Suprapubic skin (tissue), 3 donors: ENCODE results near the gene RNLS.

ENCODE experiments used
- POLR2A ChIP-seq, 2 donors: fragments of 450-650 bp; IDR thresholded peaks; one replicate each; pipeline ENCODE4 v1.6.1; 2017; ENCODE audit warnings: antibody characterized with exemption in 2 of 2, mild to moderate bottlenecking in 2 of 2, moderate library complexity in 2 of 2
- TF ChIP-seq, protein P1 (sequence below), 2 donors: fragments of 200-600 bp in 1 of 2; fragments of 450-650 bp in 1 of 2; sonication (generic) in 1 of 2; IDR thresholded peaks; one replicate each; pipeline ENCODE4 v1.5.1; 2016 to 2019; ENCODE audit warnings: antibody characterized with exemption in 2 of 2, mild to moderate bottlenecking in 1 of 2, moderate library complexity in 1 of 2

DNA sequence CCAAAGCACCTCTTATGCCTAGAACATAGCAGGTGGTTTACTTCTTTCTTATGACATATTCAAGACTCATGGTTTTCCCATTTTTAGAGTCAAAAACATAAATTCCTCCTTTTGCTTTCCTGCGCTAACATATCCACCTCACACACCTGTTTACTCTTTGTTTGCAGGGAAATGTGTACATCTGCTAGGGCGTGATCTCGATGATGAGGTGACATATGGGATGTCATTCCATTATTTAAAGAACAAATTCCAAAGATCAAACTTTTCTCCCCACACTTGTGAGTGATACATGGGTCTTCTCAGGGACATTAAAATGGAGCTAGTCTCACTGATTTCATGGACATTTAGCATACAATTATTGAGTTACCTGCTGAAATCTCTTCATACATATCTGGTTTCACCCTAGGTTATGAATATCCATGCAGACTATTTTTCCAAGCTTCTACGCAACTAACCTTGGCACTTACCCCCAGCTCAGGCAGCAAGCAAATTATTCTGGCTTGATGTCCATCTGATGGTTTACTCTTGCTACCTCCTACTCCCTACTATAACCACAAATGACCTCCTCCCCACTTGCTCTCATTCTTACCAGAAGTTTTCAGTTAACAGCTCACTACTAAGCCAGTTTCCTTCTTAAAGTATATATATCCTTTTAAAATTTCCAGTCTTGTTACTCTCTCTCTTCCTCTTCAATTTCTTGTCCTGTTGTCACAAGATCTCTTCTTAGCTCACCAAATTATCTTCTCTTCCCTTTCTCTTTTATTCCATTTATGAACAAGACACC, 208.5 kb downstream of the RNLS start:
- TF ChIP-seq, protein P1, sequence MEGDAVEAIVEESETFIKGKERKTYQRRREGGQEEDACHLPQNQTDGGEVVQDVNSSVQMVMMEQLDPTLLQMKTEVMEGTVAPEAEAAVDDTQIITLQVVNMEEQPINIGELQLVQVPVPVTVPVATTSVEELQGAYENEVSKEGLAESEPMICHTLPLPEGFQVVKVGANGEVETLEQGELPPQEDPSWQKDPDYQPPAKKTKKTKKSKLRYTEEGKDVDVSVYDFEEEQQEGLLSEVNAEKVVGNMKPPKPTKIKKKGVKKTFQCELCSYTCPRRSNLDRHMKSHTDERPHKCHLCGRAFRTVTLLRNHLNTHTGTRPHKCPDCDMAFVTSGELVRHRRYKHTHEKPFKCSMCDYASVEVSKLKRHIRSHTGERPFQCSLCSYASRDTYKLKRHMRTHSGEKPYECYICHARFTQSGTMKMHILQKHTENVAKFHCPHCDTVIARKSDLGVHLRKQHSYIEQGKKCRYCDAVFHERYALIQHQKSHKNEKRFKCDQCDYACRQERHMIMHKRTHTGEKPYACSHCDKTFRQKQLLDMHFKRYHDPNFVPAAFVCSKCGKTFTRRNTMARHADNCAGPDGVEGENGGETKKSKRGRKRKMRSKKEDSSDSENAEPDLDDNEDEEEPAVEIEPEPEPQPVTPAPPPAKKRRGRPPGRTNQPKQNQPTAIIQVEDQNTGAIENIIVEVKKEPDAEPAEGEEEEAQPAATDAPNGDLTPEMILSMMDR (IDR thresholded peaks at IDR 0.05), result no peak
- no peak for TF ChIP-seq POLR2A (IDR thresholded peaks at IDR 0.05)
